ENCODE data around the gene SYDE1. TPM values are rescaled to one million over a fixed set of nuclear protein-coding genes. Genes with fewer than 3 reads are reported as not detected.

SYDE1 gene
- total and polyA plus RNA-seq, 2 of the 4 experiments (the other 2 are of a cell fraction) = 19.4 to 64.9 TPM

- no TSS peak for BruUV-seq (replicated peaks)
- WGBS, 2 experiments (ENCODE audit: extremely low coverage in 2 of 2, insufficient read length in 1 of 2) = 71% methylated on average over 3 of the region's 16 CpGs; no CpG with 5 or more reads in 1 of the 2 experiments
Measured at GRCh38 chr19:15129856-15130585, 22.8 kb downstream of the SYDE1 start.

More at GRCh38 chr19:15129856-15130585, 22.8 kb downstream of the SYDE1 start:
- Histone ChIP-seq H3K79me1 (ENCODE audit: low read depth in 1 of 2, low read length in 2 of 2) (peaks cover 3 to 5% of the 10 kb centered on the region in 2 experiments; a peak in 3 of 4 replicates), H3K4me3 (ENCODE audit: insufficient read depth, low read depth, low read length) (no peak overlapping the region), H3K4ac (ENCODE audit: low read depth, low read length) (no peak overlapping the region), H2AFZ (replicated peaks; ENCODE audit: low read length, poor library complexity) (no peak overlapping the region), H2AK9ac (replicated peaks; ENCODE audit: low read depth, low read length, poor library complexity) (no peak overlapping the region), H3K18ac (ENCODE audit: low read depth, low read length) (no peak overlapping the region), H2BK20ac (ENCODE audit: low read depth, low read length) (no peak overlapping the region), H3K9me3 (ENCODE audit: control insufficient read depth, insufficient read depth, low read length) (no peaks in the 10 kb centered on the region), H2BK120ac (ENCODE audit: low read depth, low read length) (no peak overlapping the region; the same call in 1 of the 2 replicates), H2AK5ac (ENCODE audit: low read depth, low read length) (no peak overlapping the region), H4K8ac (ENCODE audit: low read depth in 2 of 2, low read length in 2 of 2) (no peak overlapping the region), H3K27ac (ENCODE audit: insufficient read depth, low read length) (no peak overlapping the region), H3K9me1 (ENCODE audit: insufficient read depth, low read length) (no peaks in the 10 kb centered on the region), H4K5ac (ENCODE audit: low read depth, low read length) (no peak overlapping the region), H3K23ac (ENCODE audit: low read depth, low read length) (no peak overlapping the region), H2BK15ac (ENCODE audit: low read depth, low read length) (no peak overlapping the region), H3K14ac (replicated peaks; ENCODE audit: low read depth, low read length) (no peak overlapping the region), H3K36me3 (ENCODE audit: control insufficient read depth, insufficient read depth, low read length) (no peaks in the 10 kb centered on the region), H4K20me1 (ENCODE audit: insufficient read depth, low read length) (no peaks in the 10 kb centered on the region), H3K4me1 (ENCODE audit: control insufficient read depth, insufficient read depth, low read length) (peaks cover 3% of the 10 kb centered on the region), H3K4me2 (ENCODE audit: low read depth, low read length) (no peak overlapping the region), H2BK5ac (ENCODE audit: low read depth, low read length, poor library complexity, severe bottlenecking) (no peak overlapping the region), H4K91ac (ENCODE audit: insufficient read depth, low read depth, low read length) (no peak overlapping the region), H3K56ac (ENCODE audit: extremely low read depth, insufficient read depth, low read length) (no peak overlapping the region), H3K9ac (ENCODE audit: low read depth, low read length) (no peak overlapping the region), H3K27me3 (ENCODE audit: control insufficient read depth, insufficient read depth, low read length) (no peaks in the 10 kb centered on the region)
- POLR2A ChIA-PET (ENCODE audit: unreplicated experiment) = no interaction called here
- DNase-seq (no peak), ATAC-seq (ENCODE audit: low read depth) (no peak)
- in situ Hi-C loops (cut with MboI; ENCODE audit: low sequenced_read_pairs) = no loop called here
- dilution Hi-C loops (cut with HindIII; ENCODE audit: low sequenced_read_pairs, unreplicated experiment) = no loop called here
- intact Hi-C loops (cut with micrococcal nuclease) = no loop called here
- CTCF ChIA-PET = no interaction called here
- TF ChIP-seq RFX5 (IDR thresholded peaks at IDR 0.05; ENCODE audit: low read depth, low read length) = no peak
- TF ChIP-seq RAD21 (IDR thresholded peaks at IDR 0.05; ENCODE audit: low read length) = no peak
- TF ChIP-seq CEBPB (IDR thresholded peaks at IDR 0.05; ENCODE audit: low read depth, low read length) = no peak
- TF ChIP-seq SMC3 (IDR thresholded peaks at IDR 0.05; ENCODE audit: low read depth, low read length) = no peak
- TF ChIP-seq NFE2L2 (IDR thresholded peaks at IDR 0.05; ENCODE audit: low read depth, low read length) = no peak
- TF ChIP-seq CTCF (conservative IDR thresholded peaks at IDR 0.05; ENCODE audit: low read depth, low read length) = no peak
- no peak for TF ChIP-seq RCOR1 (IDR thresholded peaks at IDR 0.05; ENCODE audit: insufficient replicate concordance, low read length)
- no peak for TF ChIP-seq ELK1 (IDR thresholded peaks at IDR 0.05; ENCODE audit: borderline replicate concordance, low read depth, low read length)
- TF ChIP-seq USF2 (IDR thresholded peaks at IDR 0.05; ENCODE audit: low read depth, low read length) = no peak
- TF ChIP-seq CHD1 (IDR thresholded peaks at IDR 0.05; ENCODE audit: low read depth, low read length) = no peak
- TF ChIP-seq BHLHE40 (IDR thresholded peaks at IDR 0.05; ENCODE audit: low read depth, low read length) = no peak
- TF ChIP-seq FOS (IDR thresholded peaks at IDR 0.05; ENCODE audit: low read depth, low read length) = no peak
- no peak for TF ChIP-seq MXI1 (IDR thresholded peaks at IDR 0.05; ENCODE audit: borderline replicate concordance, low read depth, low read length)
- TF ChIP-seq POLR2A (IDR thresholded peaks at IDR 0.05; ENCODE audit: low read depth, low read length) = no peak
- TF ChIP-seq MAZ (IDR thresholded peaks at IDR 0.05; ENCODE audit: borderline replicate concordance, low read depth, low read length) = no peak
- no peak for TF ChIP-seq MAFK (IDR thresholded peaks at IDR 0.05; ENCODE audit: low read depth, low read length)

Measured in IMR-90 (cell line).